ENCODE results near the gene POU3F3.

DNA sequence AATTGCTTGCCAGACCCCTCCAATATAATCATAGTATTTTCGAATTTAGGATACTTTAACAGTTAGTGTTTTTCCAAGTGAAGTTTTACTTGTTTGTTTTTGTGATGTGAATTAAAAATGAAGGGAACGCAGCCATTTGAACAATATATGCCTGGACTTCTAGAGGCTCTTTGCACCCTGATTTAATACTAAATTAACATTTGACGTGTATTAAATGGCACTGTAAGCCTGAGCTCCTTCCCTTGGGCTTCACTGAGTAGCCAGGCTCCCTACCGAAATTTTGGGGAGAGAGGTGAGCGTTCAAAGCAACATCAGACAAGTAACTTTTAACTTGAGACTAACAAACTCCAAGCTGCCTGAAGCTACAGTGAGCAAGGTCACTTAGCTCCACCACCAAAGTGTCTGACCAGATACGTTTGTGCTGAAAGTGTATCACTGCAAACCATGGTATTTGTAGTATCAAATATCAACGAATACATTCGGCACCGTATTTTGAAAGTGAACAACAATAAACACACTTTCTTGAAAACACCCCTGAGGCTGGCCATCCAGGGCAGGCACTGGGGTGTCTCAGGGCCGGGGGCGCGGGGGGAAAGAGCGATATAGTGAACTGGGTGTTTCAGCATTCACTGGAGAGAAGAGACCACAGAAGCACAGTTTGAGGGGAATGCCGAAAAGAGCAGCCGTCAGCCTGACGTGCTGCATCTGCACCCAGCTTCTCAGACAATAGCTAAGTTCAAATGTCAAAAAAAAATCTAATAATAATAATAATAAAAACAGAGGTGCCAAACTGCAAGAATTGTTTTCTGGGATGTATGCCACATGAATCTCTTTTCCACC is 7.7 kb upstream of the POU3F3 start:
- TF ChIP-seq CTCF (conservative IDR thresholded peaks at IDR 0.05; ENCODE audit: low read length) (no peak), EZH2phosphoT487 (IDR thresholded peaks at IDR 0.05; ENCODE audit: borderline replicate concordance, low read depth, low read length) (no peak)
